HG03432 (cell line): Measurements from ENCODE around the gene AKT3.
A peak's percentile ranks its signal among the peaks of the same experiment; 100 is the strongest.

Experiments used
- ATAC-seq: cut with Tn5 transposase; IDR thresholded peaks from one replicate; pipeline ENCODE4 v1.9.1; 2021; ENCODE audit warnings: mild to moderate bottlenecking, moderate library complexity; ENCODE audit not compliant: unreplicated experiment

AKT3 gene

DNA sequence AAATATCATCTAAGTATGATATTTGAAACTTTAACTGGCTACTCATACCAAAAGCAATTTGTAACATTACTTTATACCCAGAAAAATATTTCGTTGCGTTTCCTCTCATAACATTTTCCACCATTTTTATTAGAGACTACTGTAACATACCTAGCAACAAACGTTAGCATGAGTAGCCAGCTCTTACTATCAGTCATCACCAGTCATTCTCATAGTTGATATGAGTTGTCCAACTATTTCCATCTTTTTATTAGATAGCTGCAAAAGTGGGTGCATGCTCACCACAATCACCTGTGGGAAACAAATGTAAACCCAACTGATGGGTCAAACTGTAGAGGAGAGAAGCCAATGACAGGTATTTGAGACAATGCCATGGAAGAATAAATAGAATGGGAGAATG lies 114.6 kb downstream of the AKT3 start:
- peak; percentile 59 for ATAC-seq

DNA sequence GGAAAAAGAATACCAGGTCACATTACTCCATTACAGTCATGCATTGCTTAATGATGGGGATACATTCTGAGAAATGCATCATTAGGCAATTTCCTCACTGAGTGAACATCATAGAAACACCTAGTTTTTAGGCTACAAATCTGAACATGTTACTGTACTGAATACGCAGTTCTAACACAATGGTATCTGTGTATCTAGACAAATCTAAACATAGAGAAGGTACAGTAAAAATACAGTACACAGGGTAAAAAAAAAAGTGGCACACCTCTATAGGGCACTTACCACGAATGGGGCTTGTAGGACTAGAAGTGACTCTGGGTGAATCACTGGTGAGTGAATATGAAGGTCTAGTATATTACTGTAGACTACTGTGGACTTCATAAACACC lies 115.7 kb downstream of the AKT3 start:
- ATAC-seq = no peak

DNA sequence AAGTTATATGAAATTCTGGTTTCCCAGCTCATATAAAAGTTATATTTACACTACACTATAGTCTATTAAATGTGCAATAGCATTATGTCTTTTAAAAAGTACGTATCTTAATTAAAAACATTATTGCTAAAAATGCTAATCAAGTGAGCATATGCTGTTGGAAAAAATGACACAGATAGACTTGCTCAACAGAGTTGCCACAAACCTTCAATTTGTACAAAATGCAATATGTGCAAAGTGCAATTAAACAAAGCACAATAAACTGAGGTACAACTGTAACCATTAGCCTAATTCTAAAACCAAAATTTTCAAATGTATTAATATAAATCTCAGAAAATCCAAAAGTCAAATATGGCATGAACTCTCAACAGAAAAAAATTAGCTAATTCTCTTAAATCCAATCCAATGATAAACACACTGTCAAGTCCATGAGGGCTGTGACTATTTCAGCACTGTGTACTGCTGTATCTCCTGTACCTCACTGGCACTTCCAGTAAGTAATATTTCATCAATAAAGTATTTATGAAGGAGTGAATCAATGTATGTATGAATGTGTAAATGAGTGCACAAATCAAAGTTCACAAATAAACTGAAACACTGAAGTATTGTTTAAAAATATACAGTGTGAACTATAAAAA lies 116.3 kb downstream of the AKT3 start:
- no peak for ATAC-seq

- no peak for ATAC-seq
Measured at GRCh38 chr1:243732637-243733036, 117.4 kb downstream of the AKT3 start.

GRCh38 chr1:243731974-243732625 lies 117.9 kb downstream of the AKT3 start:
- ATAC-seq = no peak

GRCh38 chr1:243731301-243731891 lies 118.6 kb downstream of the AKT3 start:
- no peak for ATAC-seq

DNA sequence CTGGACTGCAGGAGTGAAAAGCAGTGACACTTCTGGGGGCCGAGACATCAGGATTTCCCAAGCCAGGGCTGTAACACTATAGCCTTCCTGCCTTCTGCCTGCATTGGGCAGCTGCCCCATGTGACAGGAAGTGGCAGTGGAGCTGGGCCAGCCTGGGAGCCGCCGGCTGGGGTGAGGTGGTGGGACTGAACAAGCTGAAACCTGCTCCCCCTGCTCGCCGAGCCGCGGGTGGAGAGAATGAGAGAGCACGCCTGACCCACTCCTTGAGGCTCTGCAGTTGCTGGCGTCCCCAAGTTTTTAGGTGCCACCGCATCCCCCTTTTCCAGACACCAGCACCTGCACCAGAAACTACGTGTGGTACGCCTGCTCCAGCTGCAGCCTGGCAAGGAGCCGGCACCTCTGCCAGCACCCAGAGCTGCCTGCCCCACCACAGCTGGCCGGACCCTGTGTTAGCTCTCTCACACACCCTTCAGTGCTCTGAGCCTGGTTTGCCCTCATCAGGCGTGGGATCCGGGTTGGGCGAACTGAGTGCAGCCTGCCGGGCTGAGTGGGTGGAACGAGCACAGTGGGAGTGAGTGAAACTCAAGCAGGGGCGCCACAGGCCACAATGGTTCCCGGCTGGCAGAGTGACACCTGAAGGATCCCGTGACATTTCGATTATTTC lies 119.4 kb downstream of the AKT3 start:
- ATAC-seq = no peak

- no peak for ATAC-seq
Measured at GRCh38 chr1:243729956-243730355, 120.1 kb downstream of the AKT3 start.

DNA sequence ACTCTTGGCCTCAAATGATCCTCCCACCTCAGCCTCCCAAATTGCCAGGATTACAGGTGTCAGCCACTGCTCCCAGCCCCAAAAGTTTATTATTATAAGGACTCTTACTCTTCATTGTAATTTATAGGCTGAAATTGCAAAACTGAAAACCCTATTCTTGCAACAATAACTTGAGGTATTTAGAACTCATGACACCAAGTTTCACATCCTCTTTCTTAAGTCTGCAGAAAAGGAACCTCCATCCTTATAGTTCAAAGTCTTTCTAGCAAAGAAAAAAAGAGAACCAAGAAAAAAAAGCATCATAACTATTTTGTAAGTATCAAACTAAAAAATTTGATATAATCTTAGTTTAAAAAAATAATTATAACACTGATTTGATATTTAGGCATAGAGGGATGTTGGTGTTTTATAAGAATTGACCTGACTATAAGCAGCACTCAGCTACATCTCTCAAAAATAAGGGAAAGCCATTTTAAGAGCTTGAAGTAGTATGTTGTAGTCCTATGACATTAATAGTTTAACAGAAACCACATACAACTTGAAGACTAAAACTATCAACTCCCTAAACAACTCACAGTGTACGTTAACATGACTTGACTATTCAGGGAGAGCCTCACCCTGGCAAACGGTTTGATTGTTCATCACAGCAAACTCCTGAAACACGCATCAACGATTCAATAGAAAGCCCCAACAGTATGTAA lies 122.4 kb downstream of the AKT3 start:
- ATAC-seq = peak; percentile 92

DNA sequence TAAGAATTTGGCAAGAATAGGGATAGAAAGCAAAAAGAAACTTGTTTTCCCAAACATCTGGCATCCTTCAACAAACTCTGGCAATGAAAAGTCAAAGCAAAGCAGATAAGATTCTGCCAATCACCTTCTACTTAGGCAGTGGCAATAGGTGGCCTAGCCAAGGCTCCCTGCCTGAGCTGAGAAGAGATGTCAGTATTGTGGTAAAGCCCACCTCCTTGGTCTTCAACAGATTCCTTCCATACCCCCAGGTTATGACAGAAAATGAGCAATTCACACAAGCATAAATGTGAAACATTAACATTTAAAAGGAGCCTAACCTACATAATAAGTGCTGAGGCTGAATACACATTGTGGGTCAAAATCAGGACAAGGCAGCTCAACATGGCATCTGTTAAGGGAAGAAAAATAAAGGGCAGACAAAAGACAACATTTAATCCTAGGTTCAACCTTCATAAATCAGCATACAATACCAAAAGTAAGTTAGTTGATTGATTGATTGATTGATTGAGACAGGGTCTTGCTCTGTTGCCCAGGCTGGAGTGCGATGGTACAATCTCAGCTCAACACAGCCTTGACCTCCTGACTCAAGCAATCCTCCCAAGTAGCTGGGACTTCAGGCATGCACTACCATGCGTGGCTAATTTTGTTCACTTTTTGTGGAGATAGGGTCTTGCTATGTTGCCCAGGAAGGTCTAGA lies 123.1 kb downstream of the AKT3 start:
- ATAC-seq = peak; percentile 15

DNA sequence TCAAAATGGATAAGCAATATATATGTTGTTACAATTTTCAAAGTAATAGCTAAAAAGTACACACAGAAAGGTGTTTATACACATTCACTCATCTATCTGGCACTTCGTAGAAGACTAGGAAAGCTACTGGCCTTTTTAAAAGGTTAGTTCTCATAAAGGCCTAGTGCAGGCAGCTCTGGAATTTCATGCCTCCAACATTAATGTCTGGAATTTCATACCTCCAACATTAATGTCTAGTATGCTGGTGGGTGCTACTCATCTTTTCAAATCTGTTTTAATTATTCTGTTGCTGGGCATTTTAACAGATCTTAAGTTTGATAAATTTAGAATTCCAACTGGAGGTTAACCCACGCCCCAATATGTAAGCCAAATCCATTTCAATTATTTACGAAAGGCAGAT lies 124.2 kb downstream of the AKT3 start:
- no peak for ATAC-seq

DNA sequence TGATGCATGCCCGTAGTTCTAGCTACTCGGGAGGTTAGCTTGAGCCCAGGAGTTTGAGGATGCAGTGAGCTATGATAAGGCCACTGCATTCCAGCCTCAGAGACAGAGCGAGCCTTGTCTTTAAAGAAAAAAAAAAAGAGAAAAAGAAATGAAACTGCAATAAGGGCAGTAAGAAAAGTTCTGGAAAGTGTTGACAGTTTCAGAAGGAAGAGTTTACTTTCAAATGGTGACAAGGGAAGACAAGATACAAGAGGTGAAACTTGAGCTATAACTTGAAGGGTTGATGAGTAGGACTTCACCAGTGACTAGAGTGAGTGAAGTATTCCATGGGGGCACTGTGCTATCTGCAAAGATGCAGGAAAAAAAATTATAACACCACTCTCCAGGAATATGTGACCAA lies 125.0 kb downstream of the AKT3 start:
- ATAC-seq = no peak

- ATAC-seq = no peak
Measured at GRCh38 chr1:243723458-243724043, 126.5 kb downstream of the AKT3 start.

DNA sequence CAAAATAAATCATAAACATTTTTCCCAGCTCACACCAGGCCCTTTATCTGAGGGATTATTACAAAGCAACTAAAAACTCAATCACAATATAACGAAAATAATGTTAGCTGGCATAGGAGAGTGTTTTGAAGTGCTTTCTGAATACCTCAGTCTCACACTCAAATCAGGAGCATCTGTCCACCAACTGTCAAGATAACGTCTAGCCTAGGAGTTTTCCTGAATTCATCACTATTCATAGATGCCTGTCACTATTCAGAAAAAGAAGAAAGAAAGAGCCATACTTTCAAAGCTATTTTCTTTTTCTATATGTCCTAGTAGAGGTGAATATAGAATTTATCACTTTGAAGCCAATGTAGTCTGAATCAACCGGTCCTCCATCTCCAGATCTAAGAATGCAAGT lies 127.0 kb downstream of the AKT3 start:
- ATAC-seq = no peak

GRCh38 chr1:243719476-243719875 lies 130.6 kb downstream of the AKT3 start:
- no peak for ATAC-seq

DNA sequence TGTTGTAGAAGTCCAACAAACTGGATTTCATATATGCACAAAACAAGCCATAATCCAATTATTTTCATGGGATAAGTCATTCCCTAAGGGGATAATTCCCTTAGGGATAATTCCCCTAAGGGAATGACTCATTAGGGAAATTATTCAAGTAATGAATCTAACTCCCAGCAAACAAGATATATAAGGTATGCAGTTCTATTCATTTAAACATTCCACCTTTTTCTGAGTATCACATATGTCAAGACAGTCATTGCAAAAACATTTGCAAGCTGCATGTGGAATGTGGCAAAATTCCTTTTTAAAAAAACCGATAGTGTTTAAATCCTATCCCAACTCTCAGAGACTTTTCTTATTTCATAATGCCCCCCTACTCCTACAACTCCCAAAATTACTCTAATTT lies 131.2 kb downstream of the AKT3 start:
- no peak for ATAC-seq

DNA sequence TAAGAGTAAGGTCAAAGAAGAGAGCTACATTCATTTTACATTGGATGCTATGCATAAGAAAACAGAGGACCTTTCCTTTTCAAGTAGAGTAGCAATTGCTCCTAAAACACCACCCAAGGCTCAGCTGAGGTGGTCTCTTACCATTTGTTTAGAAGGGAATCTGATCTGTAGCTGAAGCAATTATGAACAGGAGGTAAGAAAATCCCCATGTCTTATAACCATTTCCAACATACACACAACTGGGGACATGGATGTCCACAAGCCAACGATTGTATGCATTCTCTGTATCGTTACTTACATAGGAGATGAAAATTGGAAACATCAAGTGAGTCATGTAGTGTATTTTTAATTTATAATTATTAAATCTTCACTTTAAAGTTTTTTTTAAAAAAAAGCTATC lies 132.0 kb downstream of the AKT3 start:
- ATAC-seq = no peak

- ATAC-seq = no peak
Measured at GRCh38 chr1:243716906-243717305, 133.1 kb downstream of the AKT3 start.

DNA sequence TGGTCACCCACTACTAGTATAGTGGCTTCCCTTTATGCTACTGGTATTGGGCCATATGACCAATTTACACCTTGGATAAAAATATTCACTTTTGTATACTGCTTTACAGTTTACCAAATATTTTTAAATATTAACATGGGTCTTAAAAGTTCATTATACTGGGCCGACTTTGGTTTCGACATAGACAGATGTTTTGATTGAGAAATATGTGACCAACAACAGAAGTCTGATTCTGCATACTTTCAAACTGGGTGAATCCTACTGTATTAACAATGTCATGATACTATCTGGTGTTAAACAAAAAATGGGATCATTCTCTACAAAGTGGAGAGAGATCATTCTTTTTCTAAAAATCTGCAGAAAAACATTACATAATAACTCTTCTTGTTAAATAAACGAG lies 134.8 kb downstream of the AKT3 start:
- ATAC-seq = no peak

DNA sequence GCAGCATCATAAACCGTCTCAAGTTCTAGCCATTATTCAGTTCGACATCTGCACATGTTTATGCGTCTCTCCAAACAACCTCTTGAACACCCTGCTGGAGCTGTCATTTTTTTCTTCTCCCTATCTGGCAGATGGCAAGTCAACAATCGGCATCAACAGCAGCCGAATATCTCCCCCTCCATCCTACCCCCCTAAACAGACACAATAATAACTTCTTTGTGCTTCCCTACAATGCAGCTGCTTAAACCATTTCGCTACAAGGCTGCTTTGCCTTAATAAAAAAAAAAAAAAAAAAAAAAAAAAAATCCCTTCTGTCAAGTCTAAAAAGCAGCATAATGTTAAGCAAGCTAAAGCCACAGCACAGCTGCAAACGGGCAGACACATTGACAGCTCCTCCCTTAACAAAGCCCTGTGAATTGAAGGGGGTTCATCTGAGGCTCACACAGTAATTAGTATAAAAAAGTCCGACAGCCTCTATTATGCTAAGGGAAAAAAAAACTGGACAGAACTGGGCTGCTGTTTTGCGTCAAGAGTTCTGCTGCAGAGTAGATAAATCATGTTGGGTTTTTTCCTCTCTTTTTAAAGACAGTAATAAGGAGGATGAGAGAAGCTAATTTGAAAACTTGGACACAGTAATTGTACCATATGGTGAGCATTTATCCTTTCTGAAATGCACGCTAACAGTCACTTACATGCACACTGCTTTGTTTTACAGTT lies 136.4 kb downstream of the AKT3 start:
- no peak for ATAC-seq
